GM18526 (cell line): ENCODE results near the gene ACAD8.

ENCODE experiments used
- POLR2A ChIP-seq: IDR thresholded peaks from 3 replicates; pipeline ENCODE4 v1.6.1; 2011; ENCODE audit not compliant: insufficient read length; ENCODE audit errors: extremely low read depth

The ACAD8 gene

DNA sequence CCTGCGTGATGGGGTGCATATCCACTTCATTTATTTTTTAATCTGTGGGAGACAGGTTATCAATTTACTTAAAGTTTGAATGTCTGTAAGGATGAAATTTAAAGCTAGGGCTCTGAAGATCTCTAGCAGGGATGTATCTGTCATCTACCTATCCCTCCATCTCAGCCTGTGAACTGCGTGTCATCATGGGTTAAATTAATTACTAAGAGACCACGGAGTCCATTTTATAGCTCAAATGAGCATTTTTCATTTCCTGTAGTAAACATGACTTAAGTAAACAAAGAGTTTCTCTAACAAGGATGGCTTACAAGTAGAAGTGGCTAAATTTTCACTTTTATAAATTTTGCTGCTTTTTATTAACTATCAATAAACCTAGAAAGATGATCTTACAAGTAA, 19.9 kb downstream of the ACAD8 start:
- TF ChIP-seq POLR2A = no peak

DNA sequence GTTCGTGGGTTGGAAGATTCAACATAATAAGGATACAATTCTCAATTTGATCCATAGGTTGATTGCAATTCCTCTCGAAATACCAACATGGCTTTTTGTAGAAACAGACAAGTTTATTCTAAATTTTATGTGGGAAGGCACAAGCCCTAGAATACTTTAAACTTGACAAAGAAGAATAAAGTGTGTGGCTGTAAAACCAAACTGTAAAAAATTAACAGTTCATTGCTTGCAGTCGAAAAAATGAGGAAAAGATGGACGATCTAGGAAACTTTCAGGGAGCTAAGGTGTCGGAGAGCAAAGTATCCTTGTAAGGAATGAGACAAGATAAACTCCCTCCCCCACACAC, 21.8 kb downstream of the ACAD8 start:
- TF ChIP-seq POLR2A = no peak

DNA sequence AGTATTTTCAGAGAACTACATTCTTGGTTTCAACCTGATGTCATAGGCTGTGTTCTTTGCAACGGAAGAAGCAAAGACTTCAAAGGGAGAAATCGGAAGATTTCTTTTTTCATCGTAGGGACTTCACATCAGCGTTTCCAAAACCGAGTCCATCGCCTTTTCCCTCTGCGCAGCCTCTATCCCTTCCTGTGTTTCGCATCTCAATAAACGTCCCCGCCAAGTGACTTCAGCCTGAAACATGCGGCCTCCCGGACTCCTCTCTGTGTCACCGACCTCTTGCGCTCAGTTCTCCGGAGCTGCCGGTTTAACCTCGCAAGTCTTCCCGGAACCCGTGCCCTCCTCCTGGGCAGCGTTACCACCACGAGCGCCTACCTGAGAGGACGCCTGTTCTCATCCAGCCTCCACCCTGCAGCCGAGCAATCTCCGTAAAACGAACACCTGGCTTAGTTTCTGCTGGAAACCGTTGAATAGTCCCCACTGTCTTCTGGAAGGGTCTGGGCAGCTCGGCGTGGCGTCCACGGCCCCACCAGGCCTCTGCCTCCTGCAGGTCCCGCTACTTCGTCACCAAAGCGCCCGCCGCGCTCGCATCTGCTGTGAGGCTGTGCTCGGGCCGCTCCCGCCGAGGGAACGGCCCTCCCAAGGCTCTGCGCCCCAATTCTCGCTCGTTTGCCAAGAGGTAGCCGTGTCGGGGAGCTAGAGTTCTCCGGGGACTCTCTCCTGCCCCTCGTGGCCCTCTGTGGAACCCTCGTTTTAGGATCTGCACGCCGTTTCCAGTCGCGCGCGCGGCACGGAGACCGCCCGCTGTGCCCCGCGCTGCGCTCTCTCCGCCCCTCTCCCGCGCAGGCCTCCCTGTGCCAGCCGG, 22.4 kb downstream of the ACAD8 start, which contains the start of gene GLB1L3:
GLB1L3 (plus strand) TSS at position 846 of the 862 bp plus-strand sequence. CDS start 362 bp downstream, outside the sequence.
- TF ChIP-seq POLR2A = no peak

DNA sequence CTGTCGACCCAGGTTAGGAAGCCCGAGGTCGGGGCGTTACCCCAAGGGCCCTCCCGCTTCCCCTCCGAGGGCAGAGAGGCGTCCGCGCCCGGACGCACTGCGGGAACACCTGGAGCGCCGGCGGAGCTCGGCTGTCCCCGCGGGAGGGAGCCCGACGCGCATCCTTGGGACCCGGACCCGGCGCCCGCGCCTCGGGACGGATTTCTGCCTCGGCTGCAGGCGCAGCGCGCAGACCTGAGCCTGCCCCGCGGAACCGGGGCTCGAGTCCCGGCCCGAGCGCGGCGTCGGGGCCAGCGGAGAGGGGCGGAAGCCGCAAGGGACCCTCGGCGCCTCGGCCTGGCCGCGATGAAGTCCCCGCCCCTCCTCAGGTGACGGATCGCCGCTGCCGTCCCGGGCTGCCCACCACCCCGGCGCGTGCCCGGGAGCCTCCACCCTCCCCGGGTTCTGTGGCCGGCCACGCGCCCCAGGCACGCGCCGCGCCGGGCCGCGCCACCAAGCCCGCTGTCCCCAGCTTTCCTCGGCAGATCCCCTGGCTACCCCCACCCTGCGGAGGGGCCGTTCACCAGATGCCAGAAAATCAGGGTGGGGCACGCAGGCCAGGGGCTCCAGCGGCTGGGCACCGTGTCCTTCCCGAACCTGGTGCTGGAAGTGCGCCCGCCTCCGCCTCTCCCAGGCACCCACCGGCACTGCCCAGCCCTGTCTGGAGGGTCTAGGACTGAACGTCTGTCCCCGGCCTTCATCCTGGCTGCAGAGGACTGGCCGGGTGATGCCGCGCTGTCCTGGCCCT, 23.2 kb downstream of the ACAD8 start:
- TF ChIP-seq POLR2A = no peak

DNA sequence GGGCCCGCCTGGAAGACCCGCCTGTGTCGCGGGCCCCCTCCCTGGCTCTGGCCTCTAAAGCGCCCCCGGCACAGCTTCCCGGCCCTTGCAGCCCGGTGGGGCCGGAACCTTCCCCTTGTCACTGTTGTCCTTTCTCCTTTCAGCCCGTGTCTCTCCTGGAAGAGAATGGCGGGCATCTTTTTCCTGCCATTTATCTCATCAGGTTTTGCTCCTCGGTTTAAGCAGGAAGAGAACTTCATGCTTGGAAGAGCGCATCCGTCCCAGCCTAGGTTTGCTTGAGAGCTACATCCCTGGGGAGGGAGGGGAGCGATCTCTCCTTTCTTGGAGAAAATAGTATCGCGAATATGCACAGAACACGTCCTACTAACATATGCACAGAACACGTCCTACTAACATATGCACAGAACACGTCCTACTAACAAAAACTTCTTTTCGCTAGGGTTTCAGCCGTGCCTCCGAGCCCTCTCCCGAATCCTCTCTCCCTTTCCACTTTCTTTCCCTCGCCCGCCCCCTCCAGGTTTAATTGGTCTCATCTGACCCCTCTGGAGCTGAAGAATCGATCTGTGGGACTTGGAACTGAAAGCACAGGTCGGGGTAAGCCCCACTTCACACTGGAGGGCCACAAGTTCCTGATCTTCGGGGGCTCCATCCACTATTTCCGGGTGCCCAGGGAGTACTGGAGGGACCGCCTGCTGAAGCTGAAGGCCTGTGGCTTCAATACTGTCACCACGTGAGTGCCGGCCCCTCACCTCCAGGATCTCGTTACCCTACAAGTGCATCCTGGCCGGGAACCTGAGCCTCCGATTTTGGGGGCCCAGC, 24.0 kb downstream of the ACAD8 start:
- no peak for TF ChIP-seq POLR2A

DNA sequence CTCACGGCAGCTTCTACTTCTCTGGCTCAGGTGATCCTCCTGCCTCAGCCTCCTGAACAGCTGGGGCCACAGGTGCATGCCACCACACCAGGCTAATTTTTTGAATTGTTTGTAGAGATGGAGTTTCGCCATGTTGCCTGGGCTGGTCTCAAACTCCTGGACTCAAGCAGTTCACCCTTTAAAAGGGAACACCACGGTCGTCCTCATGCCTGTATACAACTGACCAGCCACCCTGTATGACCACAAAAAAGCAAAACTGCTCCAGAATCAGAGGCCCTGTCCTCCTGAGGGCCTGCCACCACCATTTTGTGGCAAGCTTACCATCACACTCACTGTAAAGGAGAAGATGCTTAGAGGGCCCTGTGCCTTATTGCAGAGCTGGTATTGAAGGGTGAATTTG, 25.0 kb downstream of the ACAD8 start:
- TF ChIP-seq POLR2A = no peak

DNA sequence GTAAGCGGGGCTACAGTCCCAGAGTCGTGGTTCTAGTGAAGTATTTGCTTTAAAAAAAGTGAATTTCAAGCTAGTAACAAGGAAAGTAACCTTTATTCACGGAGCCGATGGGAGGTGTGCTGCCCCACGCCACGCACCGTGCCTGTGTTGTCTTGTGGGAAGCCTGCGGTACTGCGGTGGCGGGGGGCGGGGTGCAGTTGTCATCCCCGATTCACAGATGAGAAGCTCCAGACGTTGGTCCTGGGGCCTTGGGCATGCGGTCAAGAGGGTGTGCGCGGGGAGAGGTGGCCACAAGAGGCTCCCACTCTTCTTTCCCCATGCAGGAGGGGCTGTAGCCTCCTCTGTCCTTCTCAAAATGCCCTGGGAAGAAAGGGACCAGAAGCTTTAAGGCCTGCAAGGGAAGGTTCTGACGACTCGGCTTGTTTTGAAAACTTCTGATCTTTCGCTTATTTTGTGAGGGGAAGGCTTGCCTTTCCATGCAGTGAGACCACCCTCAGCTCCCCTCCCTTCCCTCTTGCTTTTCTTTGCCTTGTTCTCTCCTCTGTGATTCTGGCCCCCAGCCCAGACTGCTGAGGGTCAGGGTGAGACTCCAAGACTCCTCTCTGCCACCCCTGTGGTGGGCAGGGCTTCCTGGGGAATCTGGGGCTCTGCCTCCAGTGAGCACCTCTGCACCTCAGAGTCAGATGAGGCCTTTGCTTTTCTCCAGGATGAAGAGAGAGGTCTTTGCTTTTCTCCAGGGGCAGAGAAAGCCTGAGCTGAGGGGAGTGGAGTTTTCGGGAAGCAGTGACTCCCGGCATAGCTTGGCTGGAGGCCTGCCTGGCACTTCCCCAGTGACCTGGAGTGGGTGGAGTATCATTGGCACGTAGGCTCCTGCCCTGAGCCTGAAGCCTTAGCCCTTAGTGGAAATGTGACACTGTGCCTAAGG, 29.0 kb downstream of the ACAD8 start:
- TF ChIP-seq POLR2A = no peak

DNA sequence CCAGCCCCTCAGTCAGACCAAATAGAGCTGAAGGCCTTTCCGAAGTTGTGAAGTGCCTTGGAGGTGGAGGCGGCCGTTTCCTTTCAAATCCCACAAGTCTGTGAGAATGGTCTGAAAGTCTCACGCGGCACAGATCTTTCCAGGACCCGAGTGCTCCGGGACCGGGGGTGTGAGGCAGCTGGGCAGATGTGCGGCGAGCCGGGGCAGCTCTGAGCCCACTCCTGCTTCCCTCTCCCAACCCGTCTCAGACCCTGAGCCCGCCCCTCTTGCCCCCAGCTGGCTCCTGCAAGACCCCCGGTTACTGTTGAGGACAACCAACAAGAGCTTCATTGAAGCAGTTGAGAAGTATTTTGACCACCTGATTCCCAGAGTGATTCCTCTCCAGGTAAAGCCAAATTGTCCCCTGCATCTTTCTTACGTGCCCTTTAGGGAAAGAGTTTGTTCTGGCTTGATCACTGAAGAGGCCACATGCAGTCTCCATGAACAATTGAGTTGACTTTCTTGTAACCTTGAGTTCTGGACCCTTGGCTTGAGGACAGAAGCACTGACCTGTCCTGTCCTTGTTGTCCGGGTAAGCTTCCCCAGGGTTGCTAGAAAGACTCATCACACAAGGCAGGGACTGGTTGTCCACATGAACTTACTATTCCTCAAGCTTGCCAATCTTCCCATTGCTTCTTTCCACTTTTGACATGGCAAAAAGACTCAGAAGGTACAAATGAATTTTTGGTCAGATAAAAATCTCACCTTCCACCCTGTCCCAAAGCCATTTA, 30.3 kb downstream of the ACAD8 start:
- no peak for TF ChIP-seq POLR2A

DNA sequence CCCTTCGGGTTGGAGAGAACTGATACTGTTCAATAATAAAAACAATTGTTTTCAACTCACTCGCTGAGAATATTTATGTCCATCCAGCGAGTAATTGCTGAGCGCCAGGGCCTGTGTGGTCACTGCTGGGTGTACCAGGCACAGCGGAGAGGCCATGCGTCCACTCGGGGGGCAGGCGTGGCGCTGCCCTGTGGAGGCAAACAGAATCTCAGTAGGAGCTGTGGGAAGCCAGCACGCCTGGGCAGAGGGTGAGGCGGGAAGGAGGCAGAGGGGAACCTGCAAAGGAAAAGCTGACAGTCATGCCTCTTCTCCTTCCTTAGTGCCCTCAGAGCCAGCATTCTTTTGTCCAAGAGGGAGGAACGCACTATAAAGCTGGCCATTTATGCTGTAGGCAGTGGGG, 34.2 kb downstream of the ACAD8 start:
- TF ChIP-seq POLR2A = no peak

DNA sequence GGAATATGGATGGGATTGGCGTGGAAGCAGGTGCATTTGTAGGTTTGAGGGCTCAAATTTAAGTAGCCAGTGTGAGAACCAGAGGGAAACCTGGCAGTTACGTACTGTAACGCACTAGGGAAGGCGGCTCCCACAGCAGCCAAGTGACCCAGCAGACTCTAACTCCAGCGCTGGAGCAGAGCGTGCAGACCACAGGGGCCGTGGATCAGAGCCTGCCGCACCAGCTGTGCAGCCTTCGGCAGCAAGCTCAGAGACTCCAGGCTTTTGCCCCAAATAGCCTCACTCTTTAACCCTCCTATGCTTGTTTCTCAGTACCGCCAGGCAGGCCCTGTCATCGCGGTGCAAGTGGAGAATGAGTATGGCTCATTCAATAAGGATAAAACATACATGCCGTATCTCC, 35.1 kb downstream of the ACAD8 start:
- no peak for TF ChIP-seq POLR2A

DNA sequence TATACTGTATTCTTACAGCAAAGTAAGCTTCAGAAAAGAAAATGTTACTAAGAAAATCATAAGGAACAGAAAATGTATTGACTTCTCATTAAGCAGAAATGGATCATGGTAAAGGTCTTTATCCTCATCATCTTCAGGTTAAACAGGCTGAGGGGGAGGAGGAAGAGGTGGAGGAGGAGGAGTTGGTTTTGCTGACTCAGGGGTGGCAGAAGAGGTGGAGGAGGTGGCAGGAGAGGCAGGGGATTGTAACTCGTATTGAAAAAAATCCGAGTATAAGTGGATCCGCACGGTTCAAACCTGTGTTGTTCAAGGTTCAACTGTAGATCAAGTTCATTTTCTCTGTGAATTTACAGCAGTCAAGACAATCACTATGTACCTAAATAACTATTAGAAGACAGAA, 35.8 kb downstream of the ACAD8 start:
- TF ChIP-seq POLR2A = no peak

DNA sequence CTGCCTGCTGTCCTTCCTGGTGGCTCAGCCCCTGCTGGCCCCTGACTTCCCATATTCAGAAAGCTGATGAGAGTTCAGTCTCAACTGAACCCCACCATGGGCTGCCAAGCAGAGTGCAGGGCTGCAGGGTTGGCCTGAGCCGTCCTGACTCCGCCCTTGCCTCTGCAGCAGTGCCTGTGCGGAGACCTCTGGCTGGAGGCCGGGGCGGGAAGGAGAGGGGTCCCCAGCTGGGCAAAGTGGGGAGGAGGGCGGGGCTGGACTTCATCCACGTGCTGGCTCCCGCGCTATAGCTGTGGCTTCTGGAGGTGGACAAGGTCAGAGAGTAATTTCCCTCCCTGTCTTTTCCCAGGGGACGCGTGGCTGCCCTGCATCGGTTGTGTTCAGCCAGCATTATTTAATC, 36.4 kb downstream of the ACAD8 start:
- no peak for TF ChIP-seq POLR2A

DNA sequence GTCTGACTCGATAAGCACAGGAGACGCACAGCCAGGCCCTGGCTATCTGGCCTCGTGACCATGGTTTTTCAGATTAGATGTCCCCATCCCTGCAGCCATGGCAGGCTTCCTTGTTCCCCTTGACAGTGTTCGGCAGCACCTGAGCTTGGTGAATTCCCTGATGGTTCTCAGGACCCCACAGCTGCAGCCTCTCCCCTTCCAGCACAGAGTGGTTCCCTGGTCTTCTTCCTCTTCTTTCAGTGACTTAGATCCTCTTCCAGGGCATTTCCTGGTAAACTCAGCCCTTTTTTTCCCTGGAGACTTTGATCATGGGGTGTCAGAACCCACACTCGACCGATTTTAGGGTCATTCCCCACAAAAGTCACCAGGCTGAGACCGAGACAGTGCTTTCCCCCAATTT, 37.3 kb downstream of the ACAD8 start:
- no peak for TF ChIP-seq POLR2A

DNA sequence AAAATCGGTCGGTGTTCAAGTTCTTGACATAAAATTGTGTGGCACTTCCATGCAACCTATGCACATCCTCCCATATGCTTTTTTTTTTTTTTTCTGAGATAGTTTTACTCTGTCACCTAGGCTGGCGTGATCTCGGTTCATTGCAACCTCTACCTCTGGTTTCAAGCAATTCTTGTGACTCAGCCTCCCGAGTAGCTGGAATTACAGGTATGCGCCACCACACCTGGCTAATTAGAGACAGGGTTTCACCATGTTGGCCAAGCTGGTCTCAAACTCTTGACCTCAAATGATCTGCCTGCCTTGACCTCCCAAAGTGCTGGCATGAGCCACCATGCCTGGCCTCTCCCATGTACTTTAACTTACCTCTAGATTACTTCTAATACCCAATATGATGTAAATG, 37.8 kb downstream of the ACAD8 start:
- no peak for TF ChIP-seq POLR2A
